Trophoblast cell (in vitro differentiated cells and primary cell): ENCODE measurements around the gene NAT8.
"Not testable (repeated sequence)": the region's sequence is repeated elsewhere in the genome, so short reads cannot be mapped to it uniquely, and the experiment has no call there.

Experiments
- DNase-seq, 2 donors: peaks; one replicate each; pipeline ENCODE4 v3.0.0-alpha.2; 2016
- H2AFZ ChIP-seq: 2 replicates; pipeline ENCODE4 v1.6.1; 2013; ENCODE audit warnings: low read length, moderate library complexity, mild to moderate bottlenecking; ENCODE audit not compliant: insufficient read depth, poor library complexity
- H2AK5ac ChIP-seq: 2 replicates; pipeline ENCODE4 v1.6.1; 2013; ENCODE audit warnings: mild to moderate bottlenecking, low read length
- H2BK120ac ChIP-seq: 2 replicates; pipeline ENCODE4 v1.6.1; 2013; ENCODE audit warnings: low read length, mild to moderate bottlenecking, moderate library complexity; ENCODE audit not compliant: insufficient read depth, poor library complexity
- H2BK12ac ChIP-seq: 2 replicates; pipeline ENCODE4 v1.6.1; 2013; ENCODE audit warnings: mild to moderate bottlenecking, low read length, moderate library complexity
- H2BK5ac ChIP-seq: 2 replicates; pipeline ENCODE4 v1.6.1; 2013; ENCODE audit warnings: low read length, low read depth, moderate library complexity, mild to moderate bottlenecking; ENCODE audit not compliant: poor library complexity
- H3K14ac ChIP-seq: 2 replicates; pipeline ENCODE4 v1.6.1; 2013; ENCODE audit warnings: mild to moderate bottlenecking, low read length
- H3K18ac ChIP-seq: 2 replicates; pipeline ENCODE4 v1.6.1; 2013; ENCODE audit warnings: mild to moderate bottlenecking, low read length
- H3K23ac ChIP-seq: 2 replicates; pipeline ENCODE4 v1.6.1; 2013; ENCODE audit warnings: low read length
- H3K27ac ChIP-seq: 2 replicates; pipeline ENCODE4 v1.5.1; 2013; ENCODE audit warnings: low read depth, mild to moderate bottlenecking, inconsistent platforms, low read length, moderate library complexity
- H3K27me3 ChIP-seq: 2 replicates; pipeline ENCODE4 v1.6.1; 2013; ENCODE audit warnings: inconsistent platforms, mild to moderate bottlenecking, low read length, moderate library complexity; ENCODE audit not compliant: insufficient read depth
- H3K36me3 ChIP-seq, 2 experiments: 1 replicate in 1 of 2; 2 replicates in 1 of 2; pipeline ENCODE4 v1.6.1; 2013; ENCODE audit warnings: low read length in 2 of 2, mild to moderate bottlenecking in 2 of 2, moderate library complexity in 1 of 2; ENCODE audit not compliant: insufficient read depth in 2 of 2, control insufficient read depth in 1 of 2
- H3K4ac ChIP-seq: 2 replicates; pipeline ENCODE4 v1.6.1; 2013; ENCODE audit warnings: low read depth, mild to moderate bottlenecking, low read length, moderate library complexity
- H3K4me1 ChIP-seq, 2 experiments: 1 replicate in 1 of 2; 2 replicates in 1 of 2; pipeline ENCODE4 v1.6.1; 2013; ENCODE audit warnings: low read length in 2 of 2, mild to moderate bottlenecking in 2 of 2, moderate library complexity in 1 of 2; ENCODE audit not compliant: insufficient read depth in 2 of 2, control insufficient read depth in 1 of 2
- H3K4me2 ChIP-seq: 2 replicates; pipeline ENCODE4 v1.6.1; 2013; ENCODE audit warnings: inconsistent platforms, mild to moderate bottlenecking, low read length, moderate library complexity
- H3K4me3 ChIP-seq: 2 replicates; pipeline ENCODE4 v1.5.1; 2013; ENCODE audit warnings: mild to moderate bottlenecking, low read depth, low read length, inconsistent platforms
- H3K79me1 ChIP-seq: one replicate; pipeline ENCODE4 v1.6.1; 2013; ENCODE audit warnings: low read length
- H3K79me2 ChIP-seq: 2 replicates; pipeline ENCODE4 v1.6.1; 2013; ENCODE audit warnings: low read length, mild to moderate bottlenecking; ENCODE audit not compliant: control insufficient read depth, insufficient read depth, poor library complexity
- H3K9ac ChIP-seq: 2 replicates; pipeline ENCODE4 v1.6.1; 2013; ENCODE audit warnings: mild to moderate bottlenecking, low read length
- H3K9me3 ChIP-seq: 2 replicates; pipeline ENCODE4 v1.6.1; 2013; ENCODE audit warnings: low read depth, mild to moderate bottlenecking, control low read depth, inconsistent platforms, low read length; ENCODE audit not compliant: insufficient read depth
- H4K12ac ChIP-seq: 2 replicates; pipeline ENCODE4 v1.6.1; 2013; ENCODE audit warnings: low read depth, mild to moderate bottlenecking, low read length, moderate library complexity
- H4K8ac ChIP-seq: 2 replicates; pipeline ENCODE4 v1.6.1; 2013; ENCODE audit warnings: low read depth, mild to moderate bottlenecking, low read length, moderate library complexity
- H4K91ac ChIP-seq: one replicate; pipeline ENCODE4 v1.6.1; 2013; ENCODE audit warnings: low read depth, mild to moderate bottlenecking, low read length, moderate library complexity
- WGBS: extraction: QIAGEN DNeasy Blood & Tissue Kit; methylation state at CpG from one replicate; pipeline ENCODE4 v1.1.7; 2013; ENCODE audit warnings: missing lambda C conversion rate; ENCODE audit not compliant: insufficient read length, insufficient coverage; ENCODE audit errors: extremely low coverage; 5-methylcytosine and 5-hydroxymethylcytosine counted together

The NAT8 gene

GRCh38 chr2:73647690-73648089 is 5.5 kb upstream of the NAT8 start:
- not testable (repeated sequence) for DNase-seq, H3K4me3 ChIP-seq, H3K4me2 ChIP-seq, H2BK5ac ChIP-seq, H2AK5ac ChIP-seq, H3K27me3 ChIP-seq, H2AFZ ChIP-seq, H3K36me3 ChIP-seq, H3K4me1 ChIP-seq, H2BK12ac ChIP-seq, H3K14ac ChIP-seq, H3K27ac ChIP-seq, H4K8ac ChIP-seq, H3K9ac ChIP-seq, H3K79me1 ChIP-seq, H3K9me3 ChIP-seq, H2BK120ac ChIP-seq, H3K4ac ChIP-seq, H4K12ac ChIP-seq, H4K91ac ChIP-seq, H3K18ac ChIP-seq, H3K23ac ChIP-seq, H3K79me2 ChIP-seq
- WGBS, result no CpG with 5 or more reads among the region's 10 CpGs

GRCh38 chr2:73641767-73642062 is 507 bp downstream of the NAT8 start:
- no CpG with 5 or more reads among the region's 3 CpGs for WGBS
- Histone ChIP-seq H3K4me2 (no peak overlapping the region), H3K27ac (no peak overlapping the region), H3K27me3 (no peaks in the 10 kb centered on the region), H3K79me1 (no peaks in the 10 kb centered on the region), H4K8ac (no peak overlapping the region), H3K36me3 (no peaks in the 10 kb centered on the region), H3K18ac (no peak overlapping the region), H2AFZ (no peak overlapping the region), H2BK12ac (no peak overlapping the region), H3K4ac (no peak overlapping the region), H2BK120ac (no peak overlapping the region), H3K79me2 (no peaks in the 10 kb centered on the region), H3K9ac (no peak overlapping the region), H3K4me3 (no peak overlapping the region), H4K91ac (no peak overlapping the region), H2AK5ac (no peak overlapping the region), H3K4me1 (no peaks in the 10 kb centered on the region), H4K12ac (no peak overlapping the region), H3K23ac (no peak overlapping the region), H3K14ac (no peak overlapping the region), H2BK5ac (no peak overlapping the region), H3K9me3 (peaks cover 8% of the 10 kb centered on the region)
- no peak for DNase-seq

GRCh38 chr2:73640946-73641766 is 1.1 kb downstream of the NAT8 start:
- H3K27me3 ChIP-seq, result no peaks in the 10 kb centered on the region
- no peak overlapping the region for H2BK120ac ChIP-seq
- no peak overlapping the region for H4K8ac ChIP-seq
- H3K23ac ChIP-seq, result no peak overlapping the region
- no peaks in the 10 kb centered on the region for H3K4me1 ChIP-seq
- H3K36me3 ChIP-seq, result no peaks in the 10 kb centered on the region
- H3K4me3 ChIP-seq, result no peak overlapping the region
- no peak overlapping the region for H4K91ac ChIP-seq
- no peak overlapping the region for H3K14ac ChIP-seq
- no CpG with 5 or more reads among the region's 19 CpGs for WGBS
- no peak overlapping the region for H3K27ac ChIP-seq
- H2BK5ac ChIP-seq, result no peak overlapping the region
- H3K18ac ChIP-seq, result no peak overlapping the region
- H3K79me2 ChIP-seq, result no peaks in the 10 kb centered on the region
- no peak overlapping the region for H3K9ac ChIP-seq
- H3K4ac ChIP-seq, result no peak overlapping the region
- H2AK5ac ChIP-seq, result no peak overlapping the region
- DNase-seq, result no peak
- no peaks in the 10 kb centered on the region for H3K79me1 ChIP-seq
- peaks cover 8% of the 10 kb centered on the region for H3K9me3 ChIP-seq
- H2BK12ac ChIP-seq, result no peak overlapping the region
- H4K12ac ChIP-seq, result no peak overlapping the region
- no peak overlapping the region for H2AFZ ChIP-seq
- no peak overlapping the region for H3K4me2 ChIP-seq

- H3K79me1 ChIP-seq, result no peaks in the 10 kb centered on the region
- H4K91ac ChIP-seq, result no peak overlapping the region
- H2BK120ac ChIP-seq, result no peak overlapping the region
- H4K12ac ChIP-seq, result no peak overlapping the region
- no peak overlapping the region for H2BK5ac ChIP-seq
- no peaks in the 10 kb centered on the region for H3K79me2 ChIP-seq
- H3K27ac ChIP-seq, result no peak overlapping the region
- WGBS, result no CpG with 5 or more reads among the region's 1 CpG
- H2AK5ac ChIP-seq, result no peak overlapping the region
- H3K18ac ChIP-seq, result no peak overlapping the region
- no peaks in the 10 kb centered on the region for H3K36me3 ChIP-seq
- H2AFZ ChIP-seq, result no peak overlapping the region
- no peak for DNase-seq
- no peak overlapping the region for H3K14ac ChIP-seq
- H3K4me3 ChIP-seq, result no peak overlapping the region
- H3K4me2 ChIP-seq, result no peak overlapping the region
- no peak overlapping the region for H3K4ac ChIP-seq
- no peak overlapping the region for H3K23ac ChIP-seq
- no peak overlapping the region for H2BK12ac ChIP-seq
- H3K4me1 ChIP-seq, result no peaks in the 10 kb centered on the region
- H3K27me3 ChIP-seq, result no peaks in the 10 kb centered on the region
- H3K9ac ChIP-seq, result no peak overlapping the region
- no peak overlapping the region for H4K8ac ChIP-seq
- peaks cover 8% of the 10 kb centered on the region for H3K9me3 ChIP-seq
These were observed 1.7 kb downstream of the NAT8 start for GRCh38 chr2:73640511-73640911.
